IPS-NIHi7 (cell line): ENCODE results near the gene CACTIN.

Experiments
- DNase-seq: peaks from one replicate; pipeline ENCODE4 v3.0.0; 2012; ENCODE audit warnings: mixed read lengths; ENCODE audit errors: extremely low spot score

The CACTIN gene

GRCh38 chr19:3565139-3565538 is 61.5 kb downstream of the CACTIN start:
- no peak for DNase-seq

GRCh38 chr19:3563709-3564524 is 62.7 kb downstream of the CACTIN start:
- no peak for DNase-seq
